NCI-H1105 treated with DMSO at 0.1 percent for 48 hours (cell line): ENCODE measurements around the gene CCNL1.

Source experiments
- DNase-seq: peaks from one replicate; lab custom pipeline; 2025; lab: John Stamatoyannopoulos, UW

Gene CCNL1

GRCh38 chr3:157123621-157124020 lies 36.3 kb downstream of the CCNL1 start:
- no peak for DNase-seq

GRCh38 chr3:157122832-157123427 lies 37.0 kb downstream of the CCNL1 start:
- DNase-seq, result no peak

DNA sequence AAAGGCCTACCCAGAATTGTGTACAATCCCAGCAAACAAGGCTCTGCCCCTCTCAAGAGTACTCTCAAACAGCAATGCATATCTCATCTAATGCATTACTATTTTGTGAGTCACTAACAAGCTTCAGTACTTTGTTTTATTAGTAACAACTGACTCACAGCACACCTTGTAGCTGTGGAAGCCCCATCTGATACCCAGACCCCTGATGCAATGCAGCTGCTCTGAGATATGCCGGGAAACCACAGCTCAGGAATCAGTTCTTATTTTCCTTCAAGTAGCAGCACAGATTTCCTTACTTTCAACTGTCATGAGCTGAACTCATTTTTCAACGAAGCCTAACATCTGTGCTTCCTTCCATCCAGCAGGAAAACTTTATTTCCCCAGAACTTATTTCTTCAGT lies 37.8 kb downstream of the CCNL1 start:
- DNase-seq, result no peak

GRCh38 chr3:157121522-157121921 lies 38.4 kb downstream of the CCNL1 start:
- DNase-seq, result no peak

DNA sequence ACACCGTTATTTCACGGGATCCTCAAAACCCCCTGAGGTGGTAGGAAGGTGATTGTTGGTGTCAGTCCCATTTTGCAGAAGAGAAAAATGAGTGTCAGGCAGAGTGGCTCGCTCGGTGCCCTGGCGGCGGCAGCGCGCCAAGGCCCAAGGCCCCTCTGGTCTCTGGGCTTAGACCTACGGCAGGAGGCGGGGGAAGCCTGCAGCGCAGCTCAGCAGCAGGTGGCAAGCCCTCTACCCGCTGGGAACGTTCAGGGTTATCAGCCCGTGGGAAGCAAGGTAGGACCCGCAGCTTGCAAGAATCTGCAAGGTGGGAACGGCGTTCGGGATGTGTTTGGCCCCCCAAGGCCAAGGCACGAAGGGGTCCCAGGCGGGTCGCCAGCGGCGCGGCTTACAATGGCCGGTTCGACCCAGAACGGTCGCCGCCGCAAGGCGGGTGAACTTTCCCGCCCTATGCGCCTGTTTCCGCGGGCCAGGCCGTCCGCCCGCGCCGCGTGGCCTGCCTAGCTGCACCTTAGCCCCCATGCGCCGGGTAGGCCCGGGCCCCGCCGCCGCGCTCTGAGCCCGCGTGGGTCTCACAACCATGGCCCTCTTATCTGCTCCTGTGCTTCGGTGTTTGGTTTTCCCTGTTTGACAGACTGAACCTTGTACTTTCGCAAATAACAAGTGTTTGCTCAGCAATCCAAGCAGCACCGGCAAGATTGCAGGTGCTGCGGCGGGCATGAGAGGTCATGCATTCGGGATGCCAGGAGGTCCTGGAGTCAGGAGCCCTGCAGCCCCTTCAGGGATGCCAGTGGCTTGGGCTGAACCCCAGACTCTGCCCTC lies 39.7 kb downstream of the CCNL1 start:
- DNase-seq, result no peak

- no peak for DNase-seq
Measured at GRCh38 chr3:157119369-157119951, 40.5 kb downstream of the CCNL1 start.

GRCh38 chr3:157117875-157118654 lies 41.9 kb downstream of the CCNL1 start:
- DNase-seq, result no peak

DNA sequence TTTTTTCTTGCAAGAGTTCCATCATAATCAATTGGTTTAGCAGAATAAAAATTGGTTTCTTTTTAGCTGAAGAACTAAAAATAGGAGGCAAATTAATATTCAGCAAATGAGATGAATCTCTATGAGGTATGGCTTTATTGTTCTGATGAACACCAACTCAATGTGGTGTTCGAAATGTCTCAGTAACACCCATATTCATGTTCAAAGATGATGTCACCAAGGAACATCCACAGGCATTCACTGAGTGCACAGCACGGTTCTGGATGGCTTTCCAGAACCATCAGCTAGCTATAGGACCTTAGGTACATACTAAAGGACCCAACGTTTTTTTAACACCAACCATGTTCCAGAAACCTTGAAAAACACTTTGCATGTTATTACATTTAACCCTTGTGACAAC lies 42.7 kb downstream of the CCNL1 start:
- DNase-seq, result no peak

DNA sequence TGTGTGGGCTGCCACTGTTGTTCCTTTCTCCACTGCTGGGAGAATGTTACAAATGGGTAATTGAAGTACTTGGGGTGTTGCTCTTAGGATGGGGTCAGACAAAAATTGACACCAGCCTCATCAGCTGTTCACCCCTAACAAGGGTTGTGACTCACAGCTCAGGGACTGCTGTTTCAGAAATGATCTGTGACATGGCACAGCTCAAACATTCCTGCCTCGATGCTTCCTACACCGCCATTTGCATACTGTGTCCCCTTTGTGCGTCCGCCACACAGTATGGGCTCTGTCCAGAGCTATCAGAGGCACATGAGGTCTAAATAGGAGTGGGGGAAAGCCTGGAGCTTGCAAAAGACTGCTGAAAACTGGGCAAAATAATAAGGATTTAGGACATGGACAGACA lies 43.9 kb downstream of the CCNL1 start:
- DNase-seq, result no peak

GRCh38 chr3:157115069-157116006 lies 44.6 kb downstream of the CCNL1 start:
- no peak for DNase-seq

- no peak for DNase-seq
Measured at GRCh38 chr3:157113832-157114505, 46.0 kb downstream of the CCNL1 start.

GRCh38 chr3:157112536-157112935 lies 47.4 kb downstream of the CCNL1 start:
- DNase-seq, result no peak

- no peak for DNase-seq
Measured at GRCh38 chr3:157111518-157111917, 48.4 kb downstream of the CCNL1 start.

DNA sequence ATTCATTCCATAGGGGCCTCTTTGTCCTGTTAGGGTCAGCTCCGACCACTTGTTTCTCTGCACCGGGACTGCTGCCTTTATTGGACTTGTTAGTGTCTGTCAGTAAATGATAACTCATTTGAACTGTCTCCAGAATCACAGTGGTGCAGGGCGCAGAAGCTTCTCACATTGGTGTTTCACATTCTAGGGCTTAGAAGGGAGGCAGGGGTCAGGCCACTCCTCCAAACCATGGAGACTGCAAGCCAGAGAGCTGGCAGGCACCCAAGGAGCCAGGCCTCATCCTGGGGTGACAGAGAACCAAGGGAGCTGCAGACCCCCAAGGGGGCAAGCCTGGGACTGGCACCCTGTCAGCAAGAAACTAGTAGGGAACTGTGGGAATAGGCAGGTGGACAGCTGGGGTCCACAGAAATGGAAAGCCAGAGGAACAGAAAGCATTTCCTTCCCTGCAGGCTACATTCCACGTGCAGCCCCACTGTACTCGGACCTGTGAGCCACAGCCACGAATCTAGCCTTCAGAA lies 49.1 kb downstream of the CCNL1 start:
- DNase-seq, result no peak

DNA sequence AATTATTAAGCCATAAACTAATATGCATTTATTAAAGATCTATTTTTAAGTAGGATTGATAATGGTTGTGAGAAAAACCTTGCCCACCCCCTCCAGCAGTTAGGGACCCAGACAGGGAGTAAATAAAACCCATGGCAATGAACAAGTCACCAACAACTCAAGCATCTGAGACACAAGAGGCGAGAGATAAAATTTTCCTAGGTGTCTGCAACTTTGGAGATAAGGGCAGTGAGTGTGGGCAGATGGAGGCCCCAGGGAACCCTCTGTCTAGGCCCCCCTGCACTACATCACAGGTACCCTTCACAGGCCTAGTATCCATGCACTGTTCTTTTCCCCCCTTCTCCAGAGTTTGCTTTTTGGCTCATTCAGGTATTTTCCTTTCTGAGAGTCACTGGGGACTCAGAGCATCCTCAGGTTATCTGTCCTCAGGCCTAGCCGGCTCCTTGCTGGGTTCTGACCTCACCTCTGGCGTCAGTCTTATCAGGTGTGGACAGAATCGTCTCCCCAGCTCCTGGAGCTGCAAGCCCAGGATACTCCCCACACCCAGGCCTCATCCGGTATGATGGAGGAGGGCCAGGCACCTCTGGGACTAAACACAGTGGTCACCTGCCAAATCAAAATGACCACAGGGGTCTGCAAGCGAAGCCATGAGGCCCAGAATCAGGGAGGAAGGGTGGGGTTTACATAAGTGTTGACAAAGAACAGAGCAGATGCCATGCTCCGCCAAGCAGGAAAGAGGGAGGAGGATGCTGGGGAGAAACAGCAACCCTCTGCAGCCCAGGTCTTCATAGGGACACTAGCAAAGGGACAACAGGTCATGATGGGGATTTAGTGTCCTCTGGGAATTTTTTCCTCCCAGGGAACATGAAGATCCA lies 50.4 kb downstream of the CCNL1 start:
- DNase-seq, result no peak

- DNase-seq, result no peak
Measured at GRCh38 chr3:157107644-157108133, 52.3 kb downstream of the CCNL1 start.

DNA sequence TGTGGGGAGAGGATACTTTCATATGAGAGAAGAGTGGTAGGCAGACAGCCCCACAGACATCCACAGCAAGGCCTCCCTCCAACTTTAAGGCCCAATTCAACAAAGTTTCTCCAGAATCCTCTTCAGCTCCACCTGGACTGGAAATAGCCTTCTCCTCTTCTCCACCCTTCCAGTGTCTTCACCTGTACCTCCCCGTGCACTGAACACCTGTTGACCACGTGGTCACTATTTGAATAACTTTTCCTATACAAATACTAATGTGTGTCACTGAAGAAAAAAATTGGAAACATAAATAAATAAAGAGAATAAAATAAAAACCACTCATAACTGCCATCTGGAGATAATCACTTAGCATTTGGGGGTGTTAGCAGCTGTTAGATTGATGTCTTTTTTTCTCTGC lies 52.9 kb downstream of the CCNL1 start:
- DNase-seq, result peak; percentile 39

GRCh38 chr3:157104928-157105652 lies 54.9 kb downstream of the CCNL1 start:
- peak; percentile 62 for DNase-seq

GRCh38 chr3:157104521-157104920 lies 55.4 kb downstream of the CCNL1 start:
- DNase-seq, result no peak
